Frontal cortex (tissue), 4 donors: Measurements from ENCODE around the gene DNAH2. TPM values are rescaled to one million over a fixed set of nuclear protein-coding genes. Genes with fewer than 3 reads are reported as not detected.
A peak's percentile ranks its signal among the peaks of the same experiment; 100 is the strongest.

Experiments
- DNase-seq, 2 donors: peaks; one replicate each; pipeline ENCODE4 v3.0.0; 2012; ENCODE audit warnings: low spot score in 2 of 2
- FAIRE-seq: peaks from 2 replicates; lab custom pipeline; 2012; peaks lifted over from hg19 to GRCh38; lab: Jason Lieb, UNC
- total RNA-seq: library from RNA; depleted of rRNA; stranded (reverse); fragments of >200 nt; gene quantifications from one replicate; pipeline ENCODE4 v1.2.3, GENCODE V29; 2014
- donor health status: control.
- donor health status: control.
- donor health status: control.

The DNAH2 gene
- total RNA-seq, 1 donor from 2014 or later, result 1.2 TPM

DNA sequence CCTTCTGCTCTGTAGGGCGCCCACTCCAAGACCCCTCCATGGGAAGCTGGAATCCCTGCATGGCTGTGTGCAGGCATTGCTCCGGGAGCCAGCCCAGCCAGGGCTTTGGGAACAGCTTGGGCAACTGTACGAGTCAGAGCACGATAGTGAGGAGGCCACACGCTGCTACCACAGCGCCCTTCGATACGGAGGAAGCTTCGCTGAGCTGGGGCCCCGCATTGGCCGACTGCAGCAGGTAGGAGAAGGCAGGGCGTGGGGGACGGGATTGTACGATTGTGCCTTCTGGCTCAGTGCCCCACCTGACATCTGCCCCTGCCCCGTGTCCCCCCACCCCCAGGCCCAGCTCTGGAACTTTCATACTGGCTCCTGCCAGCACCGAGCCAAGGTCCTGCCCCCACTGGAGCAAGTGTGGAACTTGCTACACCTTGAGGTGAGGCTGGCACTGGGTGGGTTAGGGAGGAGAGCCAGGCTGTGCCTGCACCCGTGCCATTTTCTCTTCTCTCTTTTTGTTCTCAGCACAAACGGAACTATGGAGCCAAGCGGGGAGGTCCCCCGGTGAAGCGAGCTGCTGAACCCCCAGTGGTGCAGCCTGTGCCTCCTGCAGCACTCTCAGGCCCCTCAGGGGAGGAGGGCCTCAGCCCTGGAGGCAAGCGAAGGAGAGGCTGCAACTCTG lies 128.7 kb downstream of the DNAH2 start:
- no peak for DNase-seq
- no peak for FAIRE-seq

DNA sequence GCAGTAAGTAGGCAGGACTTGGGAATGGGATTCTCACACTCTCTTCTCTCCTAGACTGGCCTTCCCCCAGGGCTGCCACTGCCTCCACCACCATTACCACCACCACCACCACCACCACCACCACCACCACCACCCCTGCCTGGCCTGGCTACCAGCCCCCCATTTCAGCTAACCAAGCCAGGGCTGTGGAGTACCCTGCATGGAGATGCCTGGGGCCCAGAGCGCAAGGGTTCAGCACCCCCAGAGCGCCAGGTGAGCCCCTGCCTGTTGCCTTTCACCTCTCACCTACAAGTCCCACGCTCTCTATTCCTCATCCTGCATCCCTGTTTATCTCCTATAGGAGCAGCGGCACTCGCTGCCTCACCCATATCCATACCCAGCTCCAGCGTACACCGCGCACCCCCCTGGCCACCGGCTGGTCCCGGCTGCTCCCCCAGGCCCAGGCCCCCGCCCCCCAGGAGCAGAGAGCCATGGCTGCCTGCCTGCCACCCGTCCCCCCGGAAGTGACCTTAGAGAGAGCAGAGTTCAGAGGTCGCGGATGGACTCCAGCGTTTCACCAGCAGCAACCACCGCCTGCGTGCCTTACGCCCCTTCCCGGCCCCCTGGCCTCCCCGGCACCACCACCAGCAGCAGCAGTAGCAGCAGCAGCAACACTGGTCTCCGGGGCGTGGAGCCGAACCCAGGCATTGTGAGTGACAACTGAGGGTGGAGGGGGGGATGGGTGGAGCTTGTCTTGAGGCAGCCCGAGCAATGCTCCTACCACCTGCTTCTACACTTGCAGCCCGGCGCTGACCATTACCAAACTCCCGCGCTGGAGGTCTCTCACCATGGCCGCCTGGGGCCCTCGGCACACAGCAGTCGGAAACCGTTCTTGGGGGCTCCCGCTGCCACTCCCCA lies 129.5 kb downstream of the DNAH2 start:
- FAIRE-seq (no peak), DNase-seq (no peak)

DNA sequence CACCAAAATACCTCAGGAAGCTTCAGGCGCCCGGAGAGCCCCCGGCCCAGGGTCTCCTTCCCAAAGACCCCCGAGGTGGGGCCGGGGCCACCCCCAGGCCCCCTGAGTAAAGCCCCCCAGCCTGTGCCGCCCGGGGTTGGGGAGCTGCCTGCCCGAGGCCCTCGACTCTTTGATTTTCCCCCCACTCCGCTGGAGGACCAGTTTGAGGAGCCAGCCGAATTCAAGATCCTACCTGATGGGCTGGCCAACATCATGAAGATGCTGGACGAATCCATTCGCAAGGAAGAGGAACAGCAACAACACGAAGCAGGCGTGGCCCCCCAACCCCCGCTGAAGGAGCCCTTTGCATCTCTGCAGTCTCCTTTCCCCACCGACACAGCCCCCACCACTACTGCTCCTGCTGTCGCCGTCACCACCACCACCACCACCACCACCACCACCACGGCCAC lies 130.6 kb downstream of the DNAH2 start:
- FAIRE-seq, result no peak
- DNase-seq, result peak in 1 of 2 donors; percentile 12

DNA sequence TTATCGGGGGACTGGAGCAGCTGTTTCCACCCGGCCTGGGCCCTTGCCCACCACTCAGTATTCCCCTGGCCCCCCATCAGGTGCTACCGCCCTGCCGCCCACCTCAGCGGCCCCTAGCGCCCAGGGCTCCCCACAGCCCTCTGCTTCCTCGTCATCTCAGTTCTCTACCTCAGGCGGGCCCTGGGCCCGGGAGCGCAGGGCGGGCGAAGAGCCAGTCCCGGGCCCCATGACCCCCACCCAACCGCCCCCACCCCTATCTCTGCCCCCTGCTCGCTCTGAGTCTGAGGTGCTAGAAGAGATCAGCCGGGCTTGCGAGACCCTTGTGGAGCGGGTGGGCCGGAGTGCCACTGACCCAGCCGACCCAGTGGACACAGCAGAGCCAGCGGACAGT lies 131.2 kb downstream of the DNAH2 start:
- DNase-seq (no peak), FAIRE-seq (no peak)

DNA sequence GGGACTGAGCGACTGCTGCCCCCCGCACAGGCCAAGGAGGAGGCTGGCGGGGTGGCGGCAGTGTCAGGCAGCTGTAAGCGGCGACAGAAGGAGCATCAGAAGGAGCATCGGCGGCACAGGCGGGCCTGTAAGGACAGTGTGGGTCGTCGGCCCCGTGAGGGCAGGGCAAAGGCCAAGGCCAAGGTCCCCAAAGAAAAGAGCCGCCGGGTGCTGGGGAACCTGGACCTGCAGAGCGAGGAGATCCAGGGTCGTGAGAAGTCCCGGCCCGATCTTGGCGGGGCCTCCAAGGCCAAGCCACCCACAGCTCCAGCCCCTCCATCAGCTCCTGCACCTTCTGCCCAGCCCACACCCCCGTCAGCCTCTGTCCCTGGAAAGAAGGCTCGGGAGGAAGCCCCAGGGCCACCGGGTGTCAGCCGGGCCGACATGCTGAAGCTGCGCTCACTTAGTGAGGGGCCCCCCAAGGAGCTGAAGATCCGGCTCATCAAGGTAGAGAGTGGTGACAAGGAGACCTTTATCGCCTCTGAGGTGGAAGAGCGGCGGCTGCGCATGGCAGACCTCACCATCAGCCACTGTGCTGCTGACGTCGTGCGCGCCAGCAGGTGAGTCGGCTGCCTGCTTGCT lies 131.7 kb downstream of the DNAH2 start:
- DNase-seq (no peak), FAIRE-seq (no peak)

DNA sequence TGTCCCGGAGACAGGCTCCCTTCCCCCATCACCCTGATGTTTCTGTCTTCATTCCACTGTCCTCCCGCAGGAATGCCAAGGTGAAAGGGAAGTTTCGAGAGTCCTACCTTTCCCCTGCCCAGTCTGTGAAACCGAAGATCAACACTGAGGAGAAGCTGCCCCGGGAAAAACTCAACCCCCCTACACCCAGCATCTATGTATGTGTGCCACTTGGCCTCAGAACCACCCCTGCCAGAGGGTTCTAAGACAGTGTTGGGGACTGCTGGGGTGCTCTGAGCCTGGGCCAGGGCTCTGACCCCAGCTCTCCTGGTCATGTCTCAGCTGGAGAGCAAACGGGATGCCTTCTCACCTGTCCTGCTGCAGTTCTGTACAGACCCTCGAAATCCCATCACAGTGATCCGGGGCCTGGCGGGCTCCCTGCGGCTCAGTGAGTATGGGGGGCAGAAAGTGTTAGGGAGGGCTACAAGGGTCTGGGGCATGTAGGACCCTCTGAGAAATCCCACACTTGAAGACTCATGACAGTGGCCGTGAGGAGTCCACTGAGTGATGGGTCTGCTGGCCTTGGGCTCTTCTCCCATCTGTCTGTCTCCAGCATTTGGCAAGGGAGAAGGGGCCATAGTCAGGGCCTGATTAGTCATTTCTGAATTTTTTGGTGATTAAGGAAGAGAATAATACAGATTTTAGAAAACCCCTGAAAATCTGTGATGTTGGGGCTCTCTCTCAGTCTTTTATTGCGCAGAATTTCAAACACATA lies 132.4 kb downstream of the DNAH2 start:
- DNase-seq (no peak), FAIRE-seq (no peak)

DNA sequence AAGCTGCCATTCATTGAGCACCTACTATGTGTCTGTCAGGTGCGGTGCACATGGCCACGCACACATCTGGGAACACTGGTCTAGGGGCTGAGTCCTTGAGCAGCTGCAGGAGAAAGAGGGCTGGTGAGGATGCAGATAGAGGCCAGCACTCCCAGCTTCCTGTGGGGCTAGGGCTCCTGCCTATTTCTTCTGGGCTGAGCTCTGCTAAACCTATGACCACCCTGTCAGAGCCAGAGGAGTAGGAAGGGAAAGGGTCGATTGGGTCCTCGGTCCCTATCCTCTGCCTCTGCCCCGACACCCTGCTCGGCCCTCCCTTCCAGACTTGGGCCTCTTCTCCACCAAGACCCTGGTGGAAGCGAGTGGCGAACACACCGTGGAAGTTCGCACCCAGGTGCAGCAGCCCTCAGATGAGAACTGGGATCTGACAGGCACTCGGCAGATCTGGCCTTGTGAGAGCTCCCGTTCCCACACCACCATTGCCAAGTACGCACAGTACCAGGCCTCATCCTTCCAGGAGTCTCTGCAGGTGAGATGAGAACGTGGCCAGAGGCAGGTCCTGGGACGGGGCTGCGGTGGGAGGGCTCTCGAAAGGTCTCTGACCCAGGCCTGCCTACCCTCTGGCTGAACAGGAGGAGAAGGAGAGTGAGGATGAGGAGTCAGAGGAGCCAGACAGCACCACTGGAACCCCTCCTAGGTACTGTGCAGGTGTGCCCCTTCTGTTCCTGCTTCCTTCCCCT lies 133.3 kb downstream of the DNAH2 start:
- FAIRE-seq (no peak), DNase-seq (no peak)

DNA sequence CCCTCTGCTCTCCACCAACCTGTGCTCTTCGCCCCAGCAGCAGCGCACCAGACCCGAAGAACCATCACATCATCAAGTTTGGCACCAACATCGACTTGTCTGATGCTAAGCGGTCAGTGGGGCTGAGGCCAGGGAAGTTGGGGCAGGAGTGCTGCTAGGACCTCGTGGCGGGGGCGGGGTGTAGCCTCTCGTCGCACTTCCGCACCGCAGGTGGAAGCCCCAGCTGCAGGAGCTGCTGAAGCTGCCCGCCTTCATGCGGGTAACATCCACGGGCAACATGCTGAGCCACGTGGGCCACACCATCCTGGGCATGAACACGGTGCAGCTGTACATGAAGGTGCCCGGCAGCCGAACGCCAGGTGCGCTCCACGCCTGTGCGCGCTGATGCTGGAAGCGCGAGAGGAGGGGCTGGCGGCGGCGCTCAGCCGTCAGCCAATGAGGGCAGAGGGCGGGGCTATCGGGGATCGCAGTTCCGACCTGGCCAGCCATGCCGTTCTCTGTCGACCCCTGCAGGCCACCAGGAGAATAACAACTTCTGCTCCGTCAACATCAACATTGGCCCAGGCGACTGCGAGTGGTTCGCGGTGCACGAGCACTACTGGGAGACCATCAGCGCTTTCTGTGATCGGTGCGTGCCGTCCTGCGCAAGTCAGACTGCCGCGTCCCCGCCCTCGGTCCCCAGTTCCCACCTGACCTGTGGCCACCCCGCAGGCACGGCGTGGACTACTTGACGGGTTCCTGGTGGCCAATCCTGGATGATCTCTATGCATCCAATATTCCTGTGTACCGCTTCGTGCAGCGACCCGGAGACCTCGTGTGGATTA lies 134.1 kb downstream of the DNAH2 start:
- no peak for FAIRE-seq

DNA sequence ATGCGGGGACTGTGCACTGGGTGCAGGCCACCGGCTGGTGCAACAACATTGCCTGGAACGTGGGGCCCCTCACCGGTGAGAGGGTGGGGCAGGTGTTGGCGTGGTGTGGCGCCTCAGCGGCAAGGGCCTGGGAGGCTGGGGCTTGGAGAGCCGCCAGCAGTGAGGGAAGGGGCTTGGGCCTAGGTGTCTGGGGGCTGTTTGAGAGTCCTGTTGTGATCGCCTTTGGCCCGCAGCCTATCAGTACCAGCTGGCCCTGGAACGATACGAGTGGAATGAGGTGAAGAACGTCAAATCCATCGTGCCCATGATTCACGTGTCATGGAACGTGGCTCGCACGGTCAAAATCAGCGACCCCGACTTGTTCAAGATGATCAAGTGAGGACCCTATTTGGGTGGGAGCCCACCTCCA lies 134.7 kb downstream of the DNAH2 start:
- FAIRE-seq, result no peak
- DNase-seq, result no peak

More for the DNA sequence above, 134.1 kb downstream of the DNAH2 start:
- peak; percentile 89 to 91 for DNase-seq

DNA sequence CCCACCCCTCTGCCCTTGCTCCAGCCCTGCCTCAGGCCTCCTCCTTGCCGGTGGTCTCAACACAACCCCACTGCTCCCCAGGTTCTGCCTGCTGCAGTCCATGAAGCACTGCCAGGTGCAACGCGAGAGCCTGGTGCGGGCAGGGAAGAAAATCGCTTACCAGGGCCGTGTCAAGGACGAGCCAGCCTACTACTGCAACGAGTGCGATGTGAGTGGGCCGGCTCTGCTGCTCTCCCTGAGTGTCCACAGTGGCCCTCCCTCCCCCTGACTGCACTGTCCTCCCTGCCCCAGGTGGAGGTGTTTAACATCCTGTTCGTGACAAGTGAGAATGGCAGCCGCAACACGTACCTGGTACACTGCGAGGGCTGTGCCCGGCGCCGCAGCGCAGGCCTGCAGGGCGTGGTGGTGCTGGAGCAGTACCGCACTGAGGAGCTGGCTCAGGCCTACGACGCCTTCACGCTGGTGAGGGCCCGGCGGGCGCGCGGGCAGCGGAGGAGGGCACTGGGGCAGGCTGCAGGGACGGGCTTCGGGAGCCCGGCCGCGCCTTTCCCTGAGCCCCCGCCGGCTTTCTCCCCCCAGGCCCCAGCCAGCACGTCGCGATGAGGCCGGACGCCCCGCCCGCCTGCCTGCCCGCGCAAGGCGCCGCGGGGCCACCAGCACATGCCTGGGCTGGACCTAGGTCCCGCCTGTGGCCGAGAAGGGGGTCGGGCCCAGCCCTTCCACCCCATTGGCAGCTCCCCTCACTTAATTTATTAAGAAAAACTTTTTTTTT lies 135.6 kb downstream of the DNAH2 start:
- DNase-seq (no peak), FAIRE-seq (no peak)

DNA sequence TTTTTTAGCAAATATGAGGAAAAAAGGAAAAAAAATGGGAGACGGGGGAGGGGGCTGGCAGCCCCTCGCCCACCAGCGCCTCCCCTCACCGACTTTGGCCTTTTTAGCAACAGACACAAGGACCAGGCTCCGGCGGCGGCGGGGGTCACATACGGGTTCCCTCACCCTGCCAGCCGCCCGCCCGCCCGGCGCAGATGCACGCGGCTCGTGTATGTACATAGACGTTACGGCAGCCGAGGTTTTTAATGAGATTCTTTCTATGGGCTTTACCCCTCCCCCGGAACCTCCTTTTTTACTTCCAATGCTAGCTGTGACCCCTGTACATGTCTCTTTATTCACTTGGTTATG lies 136.1 kb downstream of the DNAH2 start:
- DNase-seq (no peak), FAIRE-seq (no peak)

DNA sequence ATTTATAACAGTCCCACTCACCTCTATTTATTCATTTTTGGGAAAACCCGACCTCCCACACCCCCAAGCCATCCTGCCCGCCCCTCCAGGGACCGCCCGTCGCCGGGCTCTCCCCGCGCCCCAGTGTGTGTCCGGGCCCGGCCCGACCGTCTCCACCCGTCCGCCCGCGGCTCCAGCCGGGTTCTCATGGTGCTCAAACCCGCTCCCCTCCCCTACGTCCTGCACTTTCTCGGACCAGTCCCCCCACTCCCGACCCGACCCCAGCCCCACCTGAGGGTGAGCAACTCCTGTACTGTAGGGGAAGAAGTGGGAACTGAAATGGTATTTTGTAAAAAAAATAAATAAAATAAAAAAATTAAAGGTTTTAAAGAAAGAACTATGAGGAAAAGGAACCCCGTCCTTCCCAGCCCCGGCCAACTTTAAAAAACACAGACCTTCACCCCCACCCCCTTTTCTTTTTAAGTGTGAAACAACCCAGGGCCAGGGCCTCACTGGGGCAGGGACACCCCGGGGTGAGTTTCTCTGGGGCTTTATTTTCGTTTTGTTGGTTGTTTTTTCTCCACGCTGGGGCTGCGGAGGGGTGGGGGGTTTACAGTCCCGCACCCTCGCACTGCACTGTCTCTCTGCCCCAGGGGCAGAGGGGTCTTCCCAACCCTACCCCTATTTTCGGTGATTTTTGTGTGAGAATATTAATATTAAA lies 136.7 kb downstream of the DNAH2 start:
- FAIRE-seq, result no peak
- no peak for DNase-seq

DNA sequence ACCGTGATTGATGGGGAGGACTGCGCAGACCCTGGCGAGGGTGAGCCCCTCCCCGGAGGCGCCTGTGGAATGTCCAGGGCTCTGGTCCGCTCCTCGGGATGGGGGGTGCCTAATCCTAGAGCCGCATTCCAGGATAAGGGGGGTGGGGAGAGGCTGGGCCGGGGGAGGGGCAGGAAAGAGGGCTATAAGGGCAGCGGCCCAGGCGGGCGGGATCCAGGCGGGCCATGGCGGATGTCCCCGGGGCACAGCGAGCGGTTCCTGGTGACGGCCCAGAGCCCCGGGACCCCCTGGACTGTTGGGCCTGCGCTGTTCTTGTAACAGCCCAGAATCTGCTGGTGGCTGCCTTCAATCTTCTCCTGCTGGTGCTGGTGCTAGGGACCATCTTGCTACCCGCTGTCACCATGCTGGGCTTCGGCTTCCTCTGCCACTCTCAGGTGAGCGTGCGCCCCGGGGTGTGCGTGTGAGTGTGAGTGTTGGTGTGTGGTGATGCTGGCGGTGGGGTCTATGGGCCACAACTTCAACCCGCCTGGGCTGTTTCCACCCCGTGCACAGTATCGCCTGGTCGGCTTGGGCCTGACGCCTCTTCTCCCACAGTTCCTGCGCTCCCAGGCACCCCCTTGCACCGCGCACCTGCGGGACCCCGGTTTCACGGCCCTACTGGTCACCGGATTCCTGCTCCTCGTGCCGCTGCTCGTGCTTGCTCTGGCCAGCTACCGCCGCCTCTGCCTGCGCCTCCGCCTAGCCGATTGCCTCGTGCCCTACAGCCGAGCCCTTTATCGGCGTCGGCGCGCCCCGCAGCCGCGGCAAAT lies 137.5 kb downstream of the DNAH2 start, which contains the start of gene TMEM88:
Gene TMEM88, plus strand, starts transcription at position 216 of the 809 bp plus-strand sequence. Its CDS starts 9 bp downstream, at position 225.
- FAIRE-seq, result no peak
- peak in 1 of 2 donors; percentile 14 for DNase-seq

DNA sequence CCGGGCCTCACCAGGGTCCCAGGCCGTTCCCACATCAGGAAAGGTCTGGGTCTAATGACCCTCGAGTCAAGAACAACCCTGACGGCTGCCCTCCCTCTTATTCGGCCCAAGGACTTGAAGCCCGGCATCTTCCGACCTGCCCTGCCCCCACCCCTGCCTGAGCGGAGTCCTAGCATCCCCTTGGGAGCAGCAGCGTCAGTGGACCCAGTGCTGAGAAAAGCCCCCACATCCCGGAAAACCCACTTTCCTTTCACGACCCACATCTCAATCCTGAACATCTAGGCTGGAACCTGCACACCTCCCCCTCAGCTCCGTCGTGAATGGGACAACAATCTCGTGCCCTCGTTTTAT lies 138.1 kb downstream of the DNAH2 start:
- no peak for FAIRE-seq
- no peak for DNase-seq

DNA sequence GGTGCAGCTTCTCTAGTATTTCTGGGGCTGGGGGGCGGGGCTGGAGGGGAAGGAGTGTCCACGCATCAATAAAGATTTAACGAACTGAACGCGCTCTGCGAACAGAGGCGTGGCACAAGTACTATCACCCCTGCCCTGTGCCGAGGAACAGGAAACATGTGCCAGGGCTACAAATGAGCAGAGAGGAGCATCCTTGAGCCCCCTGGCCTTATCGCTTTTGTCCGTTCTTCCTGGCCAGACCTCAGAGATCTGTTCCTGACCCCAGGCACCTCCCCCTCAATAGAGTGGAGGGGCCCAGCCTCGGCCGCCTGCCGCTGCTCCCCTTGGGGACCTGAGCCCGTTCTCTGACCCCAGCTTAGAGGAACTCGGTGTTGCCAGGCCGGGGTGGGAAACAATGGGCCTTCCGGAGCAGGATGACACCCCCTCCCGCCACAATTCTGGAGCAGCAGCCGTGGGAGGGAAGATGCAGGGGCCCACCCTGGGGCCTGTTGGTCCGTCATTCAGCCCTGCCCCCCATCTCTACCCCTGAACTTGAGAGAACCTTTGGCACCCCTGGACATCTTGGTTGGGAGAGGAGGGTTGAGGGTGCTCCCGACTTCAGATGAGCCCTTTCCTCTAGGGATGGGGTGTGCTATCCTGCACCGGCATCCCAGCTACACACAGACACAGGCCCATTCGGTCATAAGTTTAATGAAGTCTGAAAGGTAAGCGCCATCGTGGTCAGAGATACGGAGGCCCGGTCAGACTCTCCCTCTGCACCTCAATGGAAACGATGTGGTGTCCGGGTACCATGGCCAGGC lies 138.7 kb downstream of the DNAH2 start:
- DNase-seq (peak; percentile 26 to 29), FAIRE-seq (no peak)
